Endothelial cell of umbilical vein (primary cell): ENCODE results near the gene CCDC39.

Experiments
- EZH2 ChIP-seq: IDR thresholded peaks from 2 replicates; pipeline ENCODE4 v1.6.1; 2012; ENCODE audit warnings: borderline replicate concordance, low read depth, mild to moderate bottlenecking, moderate library complexity, low read length, inconsistent platforms; ENCODE audit not compliant: severe bottlenecking
- JUN ChIP-seq: IDR thresholded peaks from 2 replicates; pipeline ENCODE4 v1.6.1; 2011; ENCODE audit warnings: borderline replicate concordance, low read depth; ENCODE audit not compliant: insufficient read length, insufficient read depth
- POLR2A ChIP-seq: IDR thresholded peaks from 2 replicates; pipeline ENCODE4 v1.6.1; 2012; ENCODE audit warnings: low read depth, mild to moderate bottlenecking, control low read depth, low read length
- TF ChIP-seq, protein P1 (sequence below), 2 donors: IDR thresholded peaks; 1 replicate in 1 of 2; 2 replicates in 1 of 2; pipeline ENCODE4 v1.5.1; 2011; ENCODE audit warnings: low read length in 2 of 2, mild to moderate bottlenecking in 2 of 2, moderate library complexity in 2 of 2, control low read depth in 1 of 2, inconsistent platforms in 1 of 2, low read depth in 1 of 2; ENCODE audit not compliant: insufficient read depth in 1 of 2; ENCODE audit errors: extremely low read depth in 1 of 2
- TF ChIP-seq, protein P2 (sequence below): IDR thresholded peaks from 2 replicates; pipeline ENCODE4 v1.6.1; 2011; ENCODE audit not compliant: insufficient read depth, insufficient read length

DNA sequence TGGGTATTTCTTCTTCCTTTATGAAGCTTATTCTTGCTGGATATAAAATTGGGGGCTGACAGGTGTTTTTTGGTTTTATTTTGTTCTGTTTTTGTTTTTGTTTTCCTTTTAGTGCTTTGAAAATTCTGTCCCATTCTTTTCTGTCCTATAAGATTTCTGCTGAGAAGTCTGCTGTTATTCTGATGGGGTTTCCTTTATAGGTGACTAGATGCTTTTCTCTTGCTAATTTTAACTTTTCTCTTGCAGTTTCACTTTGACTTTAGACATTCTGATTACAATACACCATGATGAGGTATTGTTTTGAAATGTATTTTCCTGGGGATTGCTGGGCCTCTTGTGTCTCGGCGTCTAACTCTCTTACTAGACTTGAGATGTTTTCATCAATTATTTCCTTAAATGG is 54.6 kb downstream of the CCDC39 start:
- TF ChIP-seq, protein P1, sequence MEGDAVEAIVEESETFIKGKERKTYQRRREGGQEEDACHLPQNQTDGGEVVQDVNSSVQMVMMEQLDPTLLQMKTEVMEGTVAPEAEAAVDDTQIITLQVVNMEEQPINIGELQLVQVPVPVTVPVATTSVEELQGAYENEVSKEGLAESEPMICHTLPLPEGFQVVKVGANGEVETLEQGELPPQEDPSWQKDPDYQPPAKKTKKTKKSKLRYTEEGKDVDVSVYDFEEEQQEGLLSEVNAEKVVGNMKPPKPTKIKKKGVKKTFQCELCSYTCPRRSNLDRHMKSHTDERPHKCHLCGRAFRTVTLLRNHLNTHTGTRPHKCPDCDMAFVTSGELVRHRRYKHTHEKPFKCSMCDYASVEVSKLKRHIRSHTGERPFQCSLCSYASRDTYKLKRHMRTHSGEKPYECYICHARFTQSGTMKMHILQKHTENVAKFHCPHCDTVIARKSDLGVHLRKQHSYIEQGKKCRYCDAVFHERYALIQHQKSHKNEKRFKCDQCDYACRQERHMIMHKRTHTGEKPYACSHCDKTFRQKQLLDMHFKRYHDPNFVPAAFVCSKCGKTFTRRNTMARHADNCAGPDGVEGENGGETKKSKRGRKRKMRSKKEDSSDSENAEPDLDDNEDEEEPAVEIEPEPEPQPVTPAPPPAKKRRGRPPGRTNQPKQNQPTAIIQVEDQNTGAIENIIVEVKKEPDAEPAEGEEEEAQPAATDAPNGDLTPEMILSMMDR (IDR thresholded peaks at IDR 0.05; ENCODE audit: extremely low read depth in 1 of 2, insufficient read depth in 1 of 2, low read depth in 1 of 2, low read length in 2 of 2) = no peak
- no peak for TF ChIP-seq JUN
- TF ChIP-seq EZH2 = no peak
- TF ChIP-seq POLR2A = no peak
- TF ChIP-seq, protein P2, sequence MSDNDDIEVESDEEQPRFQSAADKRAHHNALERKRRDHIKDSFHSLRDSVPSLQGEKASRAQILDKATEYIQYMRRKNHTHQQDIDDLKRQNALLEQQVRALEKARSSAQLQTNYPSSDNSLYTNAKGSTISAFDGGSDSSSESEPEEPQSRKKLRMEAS = no peak
